Loucy (cell line): ENCODE measurements around the gene SPTBN2.

Experiments used
- H2AFZ ChIP-seq: fragments of 200-600 bp; sonication (generic); 2 replicates; pipeline ENCODE4 v1.6.0; 2016; ENCODE audit warnings: antibody characterized with exemption, mild to moderate bottlenecking, low read length, moderate library complexity
- H3F3A ChIP-seq: fragments of 200-600 bp; 2 replicates; pipeline ENCODE4 v1.6.0; 2016; ENCODE audit warnings: antibody characterized with exemption, low read depth, mild to moderate bottlenecking
- H3K27me3 ChIP-seq: fragments of 200-600 bp; sonication (generic); 2 replicates; pipeline ENCODE4 v1.6.1; 2014; ENCODE audit warnings: low read length, mild to moderate bottlenecking; ENCODE audit not compliant: insufficient read depth, poor library complexity, severe bottlenecking
- H3K36me3 ChIP-seq: fragments of 200-600 bp; sonication (generic); 2 replicates; pipeline ENCODE4 v1.6.1; 2016; ENCODE audit warnings: low read length; ENCODE audit not compliant: insufficient read depth
- H3K4me1 ChIP-seq: fragments of 200-600 bp; sonication (generic); 2 replicates; pipeline ENCODE4 v1.5.1; 2014; ENCODE audit warnings: low read length, mild to moderate bottlenecking; ENCODE audit not compliant: insufficient read depth, poor library complexity, severe bottlenecking
- H3K4me2 ChIP-seq: fragments of 200-600 bp; sonication (generic); 2 replicates; pipeline ENCODE4 v1.6.0; 2014; ENCODE audit warnings: antibody characterized with exemption, low read length, low read depth, mild to moderate bottlenecking; ENCODE audit not compliant: poor library complexity, severe bottlenecking
- H3K4me3 ChIP-seq: fragments of 200-600 bp; sonication (generic); 2 replicates; pipeline ENCODE4 v1.5.1; 2014; ENCODE audit warnings: low read length, mild to moderate bottlenecking, mixed read lengths; ENCODE audit not compliant: poor library complexity, severe bottlenecking
- H3K79me2 ChIP-seq: fragments of 200-600 bp; sonication (generic); 2 replicates; pipeline ENCODE4 v1.6.1; 2014; ENCODE audit warnings: low read length; ENCODE audit not compliant: insufficient read depth
- H3K9ac ChIP-seq: fragments of 200-600 bp; sonication (generic); 2 replicates; pipeline ENCODE4 v1.6.0; 2014; ENCODE audit warnings: mild to moderate bottlenecking, low read depth, low read length, moderate library complexity; ENCODE audit not compliant: poor library complexity, severe bottlenecking
- H3K9me2 ChIP-seq: fragments of 200-600 bp; sonication (generic); replicated peaks from 2 replicates; pipeline ENCODE4 v1.6.1; 2016; ENCODE audit warnings: low read depth, low read length, mixed read lengths
- H3K9me3 ChIP-seq: fragments of 200-600 bp; sonication (generic); 2 replicates; pipeline ENCODE4 v1.6.1; 2014; ENCODE audit warnings: mild to moderate bottlenecking, antibody characterized with exemption, low read length, low read depth; ENCODE audit not compliant: insufficient read depth
- H4K20me1 ChIP-seq: fragments of 200-600 bp; sonication (generic); 2 replicates; pipeline ENCODE4 v1.6.0; 2014; ENCODE audit warnings: antibody characterized with exemption, low read length, mild to moderate bottlenecking; ENCODE audit not compliant: insufficient read depth, poor library complexity, severe bottlenecking
- CTCF ChIP-seq: fragments of 200-600 bp; sonication (generic); conservative IDR thresholded peaks from 2 replicates; pipeline ENCODE4 v1.5.1; 2014; ENCODE audit warnings: mild to moderate bottlenecking, antibody characterized with exemption, low read length
- EZH2phosphoT487 ChIP-seq: fragments of 200-600 bp; IDR thresholded peaks from 2 replicates; pipeline ENCODE4 v1.6.1; 2018; ENCODE audit warnings: antibody characterized with exemption, mild to moderate bottlenecking, moderate library complexity, borderline replicate concordance

Gene SPTBN2

GRCh38 chr11:66729447-66729846 is 431 bp upstream of the SPTBN2 start:
- Histone ChIP-seq H3K9me2 (no peaks in the 10 kb centered on the region), H3K4me3 (no peak overlapping the region), H2AFZ (no peak overlapping the region), H3K4me2 (no peak overlapping the region), H3K9ac (no peak overlapping the region), H3K9me3 (no peaks in the 10 kb centered on the region), H3K4me1 (peaks cover 35% of the 10 kb centered on the region), H3K36me3 (no peaks in the 10 kb centered on the region), H3F3A (peaks cover 7% of the 10 kb centered on the region; the same call in 1 of the 2 replicates), H3K27me3 (no peaks in the 10 kb centered on the region), H3K79me2 (peaks cover 5% of the 10 kb centered on the region; the same call in 1 of the 2 replicates), H4K20me1 (no peaks in the 10 kb centered on the region)
- no peak for TF ChIP-seq CTCF
- TF ChIP-seq EZH2phosphoT487: no peak

- Histone ChIP-seq H3K4me2 (peak overlapping the region; percentile 56), H4K20me1 (no peaks in the 10 kb centered on the region), H3K9ac (peak overlapping the region; percentile 61), H3K36me3 (no peaks in the 10 kb centered on the region), H3K79me2 (peaks cover 5% of the 10 kb centered on the region; the same call in 1 of the 2 replicates), H2AFZ (peak overlapping the region; percentile 47), H3F3A (peaks cover 12% of the 10 kb centered on the region; the same call in 1 of the 2 replicates), H3K9me2 (no peaks in the 10 kb centered on the region), H3K4me3 (peak overlapping the region; percentile 80), H3K27me3 (no peaks in the 10 kb centered on the region), H3K4me1 (peaks cover 48% of the 10 kb centered on the region), H3K9me3 (no peaks in the 10 kb centered on the region)
- no peak for TF ChIP-seq EZH2phosphoT487
- TF ChIP-seq CTCF: no peak
Measured at GRCh38 chr11:66728038-66728692, 851 bp downstream of the SPTBN2 start.

- H3K9me3 ChIP-seq: no peaks in the 10 kb centered on the region
- peak overlapping the region; percentile 82 for H2AFZ ChIP-seq
- peak overlapping the region; percentile 95 for H3K4me2 ChIP-seq
- TF ChIP-seq CTCF: no peak
- TF ChIP-seq EZH2phosphoT487: no peak
- no peaks in the 10 kb centered on the region for H3K9me2 ChIP-seq
- peak overlapping the region; percentile 61 for H3K9ac ChIP-seq
- no peaks in the 10 kb centered on the region for H4K20me1 ChIP-seq
- H3F3A ChIP-seq: peaks cover 12% of the 10 kb centered on the region; the same call in 1 of the 2 replicates
- no peaks in the 10 kb centered on the region for H3K36me3 ChIP-seq
- peak overlapping the region; percentile 80 for H3K4me3 ChIP-seq
- H3K27me3 ChIP-seq: no peaks in the 10 kb centered on the region
- H3K79me2 ChIP-seq: peaks cover 5% of the 10 kb centered on the region; the same call in 1 of the 2 replicates
- H3K4me1 ChIP-seq: peaks cover 50% of the 10 kb centered on the region
Measured at GRCh38 chr11:66727282-66728037, 1.6 kb downstream of the SPTBN2 start.
